ENCODE results near the gene RARG. TPM values are rescaled to one million over a fixed set of nuclear protein-coding genes. Genes with fewer than 3 reads are reported as not detected.

Gene RARG
- total RNA-seq, 1 donor from 2014 or later: 74.5 TPM

GRCh38 chr12:53174881-53175491, 57.0 kb downstream of the RARG start:
- no peak overlapping the region for H3K4me3 Mint-ChIP-seq
- H3K27me3 Mint-ChIP-seq: no peaks in the 10 kb centered on the region
- peak; percentile 48 for TF ChIP-seq CTCF (conservative IDR thresholded peaks at IDR 0.05)
- H3K36me3 Mint-ChIP-seq: peaks cover 11% of the 10 kb centered on the region
- DNase-seq (ENCODE audit: extremely low spot score, unreplicated experiment): no peak
- H3K9me3 Mint-ChIP-seq: no peaks in the 10 kb centered on the region
- H3K27ac Mint-ChIP-seq: no peak overlapping the region
- H3K4me1 Mint-ChIP-seq (ENCODE audit: unreplicated experiment): peaks cover 28% of the 10 kb centered on the region

DNA sequence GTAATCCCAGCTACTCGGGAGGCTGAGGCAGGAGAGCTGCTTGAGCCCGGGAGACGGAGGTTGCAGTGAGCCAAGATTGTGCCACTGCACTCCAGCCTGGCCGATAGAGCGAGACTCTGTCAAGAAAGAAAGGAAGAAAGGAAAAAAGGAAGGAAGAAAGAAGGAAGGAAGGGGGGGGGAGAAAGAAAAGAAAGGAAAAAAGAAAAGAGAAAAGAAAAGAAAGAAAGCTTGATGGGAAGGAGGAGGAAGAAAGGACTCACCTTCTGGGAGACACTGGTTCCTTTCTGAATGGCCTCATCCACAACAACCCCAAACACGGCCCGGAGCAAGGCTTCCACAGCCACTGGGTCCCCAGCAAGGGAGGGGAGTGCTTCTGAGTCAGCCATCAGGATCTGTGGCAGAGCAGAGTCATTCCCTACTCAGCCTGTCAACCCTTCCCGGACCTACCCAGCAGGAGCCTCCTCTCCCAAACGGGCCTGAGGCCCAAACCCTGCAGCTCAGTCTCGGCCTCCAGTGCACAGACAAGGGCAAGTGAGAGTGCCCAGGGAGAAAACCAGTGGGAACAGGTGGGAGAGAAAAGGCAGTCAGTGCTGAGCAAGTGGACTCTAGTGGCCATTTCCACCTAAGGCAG, 58.8 kb downstream of the RARG start:
- H3K4me3 Mint-ChIP-seq: no peak overlapping the region
- DNase-seq (ENCODE audit: extremely low spot score, unreplicated experiment): no peak
- H3K36me3 Mint-ChIP-seq: peaks cover 7% of the 10 kb centered on the region
- TF ChIP-seq CTCF (conservative IDR thresholded peaks at IDR 0.05): no peak
- H3K4me1 Mint-ChIP-seq (ENCODE audit: unreplicated experiment): peaks cover 18% of the 10 kb centered on the region
- peak overlapping the region; percentile 37 for H3K27ac Mint-ChIP-seq
- no peaks in the 10 kb centered on the region for H3K27me3 Mint-ChIP-seq
- no peaks in the 10 kb centered on the region for H3K9me3 Mint-ChIP-seq

GRCh38 chr12:53172352-53172751, 59.7 kb downstream of the RARG start:
- no peak overlapping the region for H3K27ac Mint-ChIP-seq
- TF ChIP-seq CTCF (conservative IDR thresholded peaks at IDR 0.05): no peak
- H3K4me3 Mint-ChIP-seq: no peak overlapping the region
- peaks cover 18% of the 10 kb centered on the region for H3K4me1 Mint-ChIP-seq (ENCODE audit: unreplicated experiment)
- peaks cover 12% of the 10 kb centered on the region for H3K36me3 Mint-ChIP-seq
- no peaks in the 10 kb centered on the region for H3K9me3 Mint-ChIP-seq
- H3K27me3 Mint-ChIP-seq: no peaks in the 10 kb centered on the region
- DNase-seq (ENCODE audit: extremely low spot score, unreplicated experiment): no peak

DNA sequence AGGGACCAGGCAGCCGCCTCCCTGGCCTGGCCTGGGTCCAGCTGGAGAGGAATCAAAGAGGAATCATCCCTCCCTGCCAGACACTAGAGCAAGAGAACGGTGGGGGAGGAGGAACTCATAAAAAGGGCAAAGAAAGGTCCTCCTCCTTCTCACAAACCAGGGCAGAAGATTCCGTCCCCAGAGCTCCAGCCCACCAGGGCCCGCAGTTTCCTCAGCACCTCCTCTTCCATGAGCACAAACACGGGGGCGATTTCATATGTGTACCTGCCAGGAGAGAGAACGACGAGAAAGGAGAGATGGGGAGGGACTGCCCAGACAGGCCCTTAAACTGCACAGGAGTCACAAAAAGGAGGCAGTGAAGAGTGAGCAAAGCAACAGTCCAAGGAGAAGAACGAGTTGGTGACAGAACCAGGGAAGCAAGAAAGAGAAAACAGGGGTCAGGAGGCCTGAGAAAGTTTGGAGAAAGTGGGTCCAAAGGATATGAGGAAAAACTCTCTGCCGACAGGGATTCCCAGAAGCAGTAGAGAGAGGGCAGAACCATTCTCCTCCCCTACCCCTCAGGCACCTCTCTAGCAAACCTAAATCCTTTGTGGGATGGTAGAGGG, 60.2 kb downstream of the RARG start:
- no peaks in the 10 kb centered on the region for H3K27me3 Mint-ChIP-seq
- H3K27ac Mint-ChIP-seq: no peak overlapping the region
- H3K9me3 Mint-ChIP-seq: no peaks in the 10 kb centered on the region
- TF ChIP-seq CTCF (conservative IDR thresholded peaks at IDR 0.05): no peak
- peaks cover 18% of the 10 kb centered on the region for H3K4me1 Mint-ChIP-seq (ENCODE audit: unreplicated experiment)
- DNase-seq (ENCODE audit: extremely low spot score, unreplicated experiment): no peak
- no peak overlapping the region for H3K4me3 Mint-ChIP-seq
- H3K36me3 Mint-ChIP-seq: peaks cover 14% of the 10 kb centered on the region

DNA sequence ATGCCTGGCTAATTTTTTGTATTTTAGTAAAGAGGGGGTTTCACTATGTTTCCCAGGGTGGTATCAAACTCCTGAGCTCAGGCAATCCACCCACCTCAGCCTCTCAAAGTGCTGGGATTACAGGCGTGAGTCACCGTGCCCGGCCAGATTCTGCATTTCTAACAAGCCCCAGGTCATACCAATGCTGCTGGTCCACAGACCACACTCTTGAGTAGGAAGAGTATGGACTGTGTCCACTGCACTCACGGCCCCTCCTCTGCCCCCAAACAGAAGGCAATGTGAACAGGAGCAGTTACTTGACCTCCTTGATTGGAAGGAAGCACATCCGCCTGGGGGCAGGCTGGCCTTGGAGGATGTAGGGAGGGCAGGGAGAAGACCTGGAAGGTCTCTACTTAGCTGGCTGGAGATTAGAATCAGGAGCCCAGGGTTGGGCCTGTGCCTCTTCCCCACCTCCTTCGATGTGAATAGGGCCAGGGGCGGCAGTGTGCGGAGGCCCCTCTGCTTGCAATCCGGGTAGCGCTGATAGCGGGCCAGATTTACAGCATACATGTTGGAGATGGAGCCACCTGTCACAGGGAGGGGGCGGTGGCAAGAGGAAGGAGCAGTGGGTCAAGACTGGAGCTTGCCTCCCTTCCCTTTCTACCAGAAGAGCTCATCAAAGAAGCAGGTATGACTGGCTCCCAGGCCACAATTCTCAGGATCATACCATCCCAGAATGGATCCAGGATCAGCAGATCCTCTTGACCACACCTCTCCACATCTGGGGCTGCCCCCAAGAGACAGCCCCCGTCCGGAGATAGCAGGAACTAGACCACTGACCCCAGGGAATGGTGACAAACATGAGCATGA, 60.9 kb downstream of the RARG start:
- Mint-ChIP-seq H3K27me3 (no peaks in the 10 kb centered on the region), H3K27ac (no peak overlapping the region), H3K36me3 (peaks cover 17% of the 10 kb centered on the region), H3K9me3 (no peaks in the 10 kb centered on the region), H3K4me1 (ENCODE audit: unreplicated experiment) (peaks cover 18% of the 10 kb centered on the region), H3K4me3 (no peak overlapping the region)
- no peak for TF ChIP-seq CTCF (conservative IDR thresholded peaks at IDR 0.05)
- DNase-seq (ENCODE audit: extremely low spot score, unreplicated experiment): no peak
